Spleen (tissue), 11 donors: ENCODE results near the gene SNX22. TPM values are rescaled to one million over a fixed set of nuclear protein-coding genes. Genes with fewer than 3 reads are reported as not detected.

ENCODE experiments used
- polyA plus RNA-seq, 3 donors: library from polyadenylated mRNA; stranded (reverse); fragments of 200-250 nt; gene quantifications; one replicate each; pipeline ENCODE4 v1.2.1, GENCODE V29; 2013
- small RNA-seq, 4 donors: library from RNA; depleted of rRNA; stranded (forward); fragments of <200 nt; gene quantifications; one replicate each; pipeline ENCODE3, GENCODE V24; 2016
- total RNA-seq, 7 donors: library from RNA; depleted of rRNA in 3 of 7; stranded (reverse); fragments of >200 nt in 3 of 7; fragmentation: NEBNext Ultra II Directional in 4 of 7; extraction: Animal tissue kit (Norgen Biotek cat#: 25700) in 4 of 7; gene quantifications; one replicate each; pipeline versions ENCODE4 v1.1.0 to v1.2.1, GENCODE V29; 2016 to 2021
- donor health status: healthy with polysubstance abuse.
- donor health status: DM: no; HTN: no; CAD: no; lungs with moderate emphysema.
- donor health status: DM: no; HTN: no; CAD: no.
- donor health status: Bipolar disorder and iron deficiency.
- donor health status: healthy.
- donor health status: DM: no; HTN: no; CAD: no.
- donor health status: DM: yes; HTN: yes; CAD: no.

Gene SNX22
- total and polyA plus RNA-seq, 10 donors: 8.9 to 18.6 (median 13.7) TPM

Small RNA genes within 50 kb of the gene (small RNA-seq; reads per million reads assigned to genes)
- 0 reads per million in 4 donors for gene RF00019

Other genes starting within 250 kb of the SNX22 start
- 10 to 100 TPM; 12.2 to 38.3 (median 20.6) TPM for gene DAPK2, start 105.2 kb upstream of the SNX22 start, total RNA-seq
- gene DAPK2, start 105.2 kb upstream of the SNX22 start, polyA plus RNA-seq: 1 to 10 TPM; 4.9 to 7.6 (median 6.0) TPM
- gene CIAO2A, start 57.9 kb upstream of the SNX22 start, total RNA-seq: 100 to 1,000 TPM in 1 of 7 donors, 10 to 100 TPM in 6; 42.2 to 112 (median 53.4) TPM
- gene CIAO2A, start 57.9 kb upstream of the SNX22 start, polyA plus RNA-seq: 100 to 1,000 TPM; 109 to 129 (median 122) TPM
- gene SNX1, start 55.7 kb upstream of the SNX22 start, total RNA-seq: 100 to 1,000 TPM in 6 of 7 donors, 10 to 100 TPM in 1; 99.9 to 161 (median 134) TPM
- 10 to 100 TPM; 45.5 to 73.7 (median 58.0) TPM for gene SNX1, start 55.7 kb upstream of the SNX22 start, polyA plus RNA-seq
- 100 to 1,000 TPM; 250 to 448 (median 305) TPM for gene PPIB, start 11.3 kb downstream of the SNX22 start, total RNA-seq
- gene PPIB, start 11.3 kb downstream of the SNX22 start, polyA plus RNA-seq: 100 to 1,000 TPM; 281 to 402 (median 287) TPM
- 10 to 100 TPM; 15.8 to 27.1 (median 20.1) TPM for gene CSNK1G1, start 204.4 kb downstream of the SNX22 start, total RNA-seq
- 1 to 10 TPM; 2.0 to 3.0 (median 2.8) TPM for gene CSNK1G1, start 204.4 kb downstream of the SNX22 start, polyA plus RNA-seq
- 10 to 100 TPM in 1 of 7 donors, 1 to 10 TPM in 6; 1.7 to 11.0 (median 5.8) TPM for gene PCLAF, start 229.7 kb downstream of the SNX22 start, total RNA-seq
- 10 to 100 TPM; 12.3 to 83.3 (median 26.5) TPM for gene PCLAF, start 229.7 kb downstream of the SNX22 start, polyA plus RNA-seq
- gene TRIP4, start 236.1 kb downstream of the SNX22 start, total RNA-seq: 10 to 100 TPM; 18.2 to 31.9 (median 25.6) TPM
- gene TRIP4, start 236.1 kb downstream of the SNX22 start, polyA plus RNA-seq: 10 to 100 TPM; 17.3 to 27.6 (median 20.0) TPM